Mesendoderm (in vitro differentiated cells): ENCODE measurements around the gene GPR68.

Experiments
- DNase-seq: peaks from one replicate; pipeline ENCODE4 v3.0.0; 2013
- H2AK5ac ChIP-seq: 2 replicates; pipeline ENCODE4 v1.6.1; 2013; ENCODE audit warnings: low read length, inconsistent platforms
- H2BK120ac ChIP-seq: 2 replicates; pipeline ENCODE4 v1.6.1; 2013; ENCODE audit warnings: low read depth, mild to moderate bottlenecking, low read length, moderate library complexity, mixed read lengths
- H2BK15ac ChIP-seq: replicated peaks from 2 replicates; pipeline ENCODE4 v1.6.1; 2013; ENCODE audit warnings: low read depth, mild to moderate bottlenecking, moderate library complexity
- H2BK5ac ChIP-seq: 2 replicates; pipeline ENCODE4 v1.6.1; 2013; ENCODE audit warnings: low read length, inconsistent platforms
- H3K18ac ChIP-seq: 2 replicates; pipeline ENCODE4 v1.6.1; 2013; ENCODE audit warnings: mild to moderate bottlenecking, low read length, mixed read lengths
- H3K23ac ChIP-seq: one replicate; pipeline ENCODE4 v1.6.1; 2013; ENCODE audit warnings: low read length
- H3K27ac ChIP-seq: 2 replicates; pipeline ENCODE4 v1.5.1; 2013; ENCODE audit warnings: low read depth, mild to moderate bottlenecking, inconsistent platforms, low read length, moderate library complexity
- H3K27me3 ChIP-seq: 2 replicates; pipeline ENCODE4 v1.6.1; 2013; ENCODE audit warnings: low read length, control low read depth, mild to moderate bottlenecking, inconsistent platforms; ENCODE audit not compliant: insufficient read depth, poor library complexity
- H3K36me3 ChIP-seq: 2 replicates; pipeline ENCODE4 v1.6.1; 2013; ENCODE audit warnings: low read length, inconsistent platforms; ENCODE audit not compliant: control insufficient read depth, insufficient read depth
- H3K4ac ChIP-seq: one replicate; pipeline ENCODE4 v1.6.1; 2013; ENCODE audit warnings: low read depth, mild to moderate bottlenecking, low read length, moderate library complexity
- H3K4me1 ChIP-seq: 2 replicates; pipeline ENCODE4 v1.6.1; 2013; ENCODE audit warnings: low read depth, low read length, inconsistent platforms; ENCODE audit not compliant: control insufficient read depth
- H3K4me2 ChIP-seq: 2 replicates; pipeline ENCODE4 v1.6.1; 2013; ENCODE audit warnings: low read length
- H3K4me3 ChIP-seq: 2 replicates; pipeline ENCODE4 v1.5.1; 2013; ENCODE audit warnings: mild to moderate bottlenecking, low read length
- H3K56ac ChIP-seq: one replicate; pipeline ENCODE4 v1.6.1; 2013; ENCODE audit warnings: low read length
- H3K79me1 ChIP-seq: 2 replicates; pipeline ENCODE4 v1.6.1; 2013; ENCODE audit warnings: low read length, inconsistent platforms
- H3K79me2 ChIP-seq: 2 replicates; pipeline ENCODE4 v1.6.1; 2013; ENCODE audit warnings: mild to moderate bottlenecking, low read length; ENCODE audit not compliant: control insufficient read depth, insufficient read depth
- H3K9ac ChIP-seq: 2 replicates; pipeline ENCODE4 v1.6.1; 2013; ENCODE audit warnings: low read length, inconsistent platforms
- H4K5ac ChIP-seq: one replicate; pipeline ENCODE4 v1.6.1; 2013; ENCODE audit warnings: low read length
- H4K8ac ChIP-seq: one replicate; pipeline ENCODE4 v1.6.1; 2013; ENCODE audit warnings: low read depth, mild to moderate bottlenecking, control low read depth, low read length, moderate library complexity
- WGBS: extraction: QIAGEN DNeasy Blood & Tissue Kit; methylation state at CpG from one replicate; pipeline ENCODE4 v1.1.7; 2013; ENCODE audit warnings: low lambda C conversion rate, missing lambda C conversion rate; ENCODE audit not compliant: insufficient coverage; ENCODE audit errors: extremely low coverage; 5-methylcytosine and 5-hydroxymethylcytosine counted together

The GPR68 gene

DNA sequence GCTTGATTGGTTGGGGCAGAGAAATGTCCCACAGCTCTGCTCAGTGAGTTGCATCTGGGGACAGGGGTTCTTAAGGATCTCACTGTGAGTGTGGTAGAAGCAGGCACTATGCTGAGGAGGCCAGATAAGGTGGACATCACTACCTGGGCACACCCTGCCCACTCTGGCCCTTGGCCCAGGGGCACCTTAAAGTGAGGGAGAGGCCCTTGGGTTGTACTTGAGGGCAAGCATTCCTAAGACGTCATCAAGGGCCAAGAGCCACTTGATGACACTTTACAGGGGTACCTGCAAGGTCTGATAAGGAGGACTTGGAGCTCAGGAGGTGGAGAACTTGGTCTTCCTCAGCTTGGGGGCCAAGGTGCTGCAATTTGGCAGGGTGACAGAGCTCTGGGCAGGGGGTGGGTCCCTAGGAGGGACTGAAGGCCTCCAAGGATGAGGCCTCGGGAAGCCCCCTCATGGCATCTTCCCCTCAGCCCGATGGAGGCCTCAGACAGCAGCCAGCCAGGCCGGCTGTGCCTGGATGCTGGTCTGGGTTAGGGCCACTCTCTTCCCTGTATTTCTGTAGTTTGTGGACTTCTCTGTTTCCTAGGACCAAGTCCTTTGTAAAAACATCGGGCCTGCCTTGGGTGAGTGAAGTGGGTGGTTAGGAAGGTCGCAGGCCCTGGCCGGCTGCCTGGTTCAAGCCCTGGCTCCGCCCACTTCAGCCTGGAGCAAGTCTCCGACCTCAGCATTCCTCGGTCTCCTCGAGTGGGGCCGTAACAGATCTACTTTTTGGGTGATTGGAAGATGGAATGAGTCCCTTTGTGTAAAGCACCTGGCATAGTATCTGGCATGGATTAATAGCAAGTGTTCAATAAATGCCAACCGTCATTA, 24.8 kb downstream of the GPR68 start:
- Histone ChIP-seq H2BK5ac (no peak overlapping the region), H3K79me1 (no peaks in the 10 kb centered on the region), H3K23ac (no peak overlapping the region), H2AK5ac (no peak overlapping the region), H3K4me3 (no peak overlapping the region), H3K79me2 (no peaks in the 10 kb centered on the region), H3K4me1 (no peaks in the 10 kb centered on the region), H3K18ac (no peak overlapping the region), H4K8ac (no peak overlapping the region), H3K56ac (no peak overlapping the region), H2BK15ac (no peak overlapping the region), H3K27ac (no peak overlapping the region), H2BK120ac (no peak overlapping the region), H3K9ac (no peak overlapping the region), H3K27me3 (no peaks in the 10 kb centered on the region), H4K5ac (no peak overlapping the region), H3K4me2 (no peak overlapping the region), H3K4ac (no peak overlapping the region), H3K36me3 (no peaks in the 10 kb centered on the region)
- no peak for DNase-seq
- no CpG with 5 or more reads among the region's 13 CpGs for WGBS

DNA sequence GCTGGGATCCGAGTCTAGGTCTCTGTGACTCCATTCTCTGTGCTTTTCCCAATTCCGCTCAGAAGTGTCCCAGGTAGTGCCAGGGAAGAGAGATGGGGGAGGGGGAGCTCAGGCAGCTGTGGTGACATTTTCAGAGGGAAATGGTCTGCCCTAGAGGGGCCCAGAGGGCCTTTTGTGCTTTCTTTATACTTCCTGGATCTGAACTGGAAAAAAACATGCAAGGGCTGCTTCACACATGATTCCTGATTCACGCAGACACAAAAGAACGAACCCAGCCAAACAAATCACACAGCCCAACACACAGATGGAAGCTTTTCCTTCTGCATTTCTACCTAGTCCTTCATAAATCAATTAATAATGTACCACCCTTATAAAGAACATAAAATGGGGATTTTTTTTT, 26.5 kb downstream of the GPR68 start:
- no peak overlapping the region for H4K5ac ChIP-seq
- no peaks in the 10 kb centered on the region for H3K27me3 ChIP-seq
- no peak overlapping the region for H2BK120ac ChIP-seq
- no peak overlapping the region for H4K8ac ChIP-seq
- no peak overlapping the region for H3K18ac ChIP-seq
- H3K4me3 ChIP-seq, result no peak overlapping the region
- no peak overlapping the region for H3K56ac ChIP-seq
- H3K79me2 ChIP-seq, result no peaks in the 10 kb centered on the region
- H3K79me1 ChIP-seq, result no peaks in the 10 kb centered on the region
- H2BK15ac ChIP-seq, result no peak overlapping the region
- no peaks in the 10 kb centered on the region for H3K36me3 ChIP-seq
- H3K4ac ChIP-seq, result no peak overlapping the region
- no peak overlapping the region for H3K9ac ChIP-seq
- no peaks in the 10 kb centered on the region for H3K4me1 ChIP-seq
- no peak overlapping the region for H2BK5ac ChIP-seq
- H3K4me2 ChIP-seq, result no peak overlapping the region
- DNase-seq, result no peak
- no peak overlapping the region for H3K23ac ChIP-seq
- H3K27ac ChIP-seq, result no peak overlapping the region
- WGBS, result no CpG with 5 or more reads among the region's 4 CpGs
- no peak overlapping the region for H2AK5ac ChIP-seq

DNA sequence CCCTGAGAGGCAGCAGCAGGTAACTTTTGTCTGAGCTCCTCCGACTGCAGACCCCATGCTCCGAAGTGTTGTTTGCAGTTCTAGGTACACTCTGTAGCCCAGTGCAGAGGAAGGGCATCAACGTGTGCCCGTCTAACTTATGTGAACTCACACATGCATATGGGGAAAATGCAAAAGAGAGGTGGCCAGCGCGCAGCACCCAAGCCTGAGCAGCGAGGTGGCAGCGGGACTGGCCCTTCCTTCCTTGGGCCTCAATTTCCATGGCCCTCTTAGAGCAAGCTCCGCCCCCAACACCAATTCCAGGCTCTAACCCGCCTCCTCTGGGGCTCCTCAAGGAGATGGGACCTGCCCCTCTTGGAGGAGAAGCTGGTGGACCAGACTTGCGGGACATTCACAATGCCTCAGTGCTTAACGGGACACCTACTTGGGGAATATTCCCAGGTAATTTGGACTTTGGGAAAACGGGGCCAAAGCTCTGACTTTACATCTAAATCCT, 27.7 kb downstream of the GPR68 start:
- Histone ChIP-seq H3K36me3 (no peaks in the 10 kb centered on the region), H3K79me2 (no peaks in the 10 kb centered on the region), H3K4ac (no peak overlapping the region), H2BK120ac (no peak overlapping the region), H3K79me1 (no peaks in the 10 kb centered on the region), H3K4me1 (no peaks in the 10 kb centered on the region), H3K56ac (no peak overlapping the region), H4K8ac (no peak overlapping the region), H2BK15ac (no peak overlapping the region), H3K4me2 (no peak overlapping the region), H3K27me3 (no peaks in the 10 kb centered on the region), H3K18ac (no peak overlapping the region), H3K27ac (no peak overlapping the region), H3K23ac (no peak overlapping the region), H3K9ac (no peak overlapping the region), H3K4me3 (no peak overlapping the region), H4K5ac (no peak overlapping the region), H2AK5ac (no peak overlapping the region), H2BK5ac (no peak overlapping the region)
- no CpG with 5 or more reads among the region's 13 CpGs for WGBS
- no peak for DNase-seq

DNA sequence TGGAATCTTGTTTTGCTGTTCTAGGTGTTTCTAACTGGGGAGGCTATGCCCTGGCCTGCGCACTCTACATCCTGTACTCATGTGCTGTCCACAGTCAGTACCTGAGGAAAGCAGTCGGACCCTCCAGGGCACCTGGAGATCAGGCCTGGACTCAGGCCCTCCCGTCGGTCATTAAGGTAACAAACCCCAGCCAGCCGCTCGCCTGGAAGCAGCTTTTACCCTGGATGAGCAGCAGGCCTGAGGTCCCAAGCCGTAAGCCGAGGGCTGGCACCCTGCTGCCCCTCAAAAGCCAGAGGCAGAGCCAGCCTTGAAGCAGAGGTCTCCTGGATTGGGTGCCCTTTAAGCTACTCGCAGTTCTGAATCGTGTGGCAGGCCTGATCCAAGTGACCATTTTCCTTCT, 29.1 kb downstream of the GPR68 start:
- H3K27me3 ChIP-seq, result no peaks in the 10 kb centered on the region
- DNase-seq, result no peak
- H2BK15ac ChIP-seq, result no peak overlapping the region
- no peak overlapping the region for H3K4me2 ChIP-seq
- H3K56ac ChIP-seq, result no peak overlapping the region
- no peak overlapping the region for H3K4me3 ChIP-seq
- H3K18ac ChIP-seq, result no peak overlapping the region
- H4K8ac ChIP-seq, result no peak overlapping the region
- no peak overlapping the region for H2BK120ac ChIP-seq
- H2AK5ac ChIP-seq, result no peak overlapping the region
- H3K4ac ChIP-seq, result no peak overlapping the region
- H3K27ac ChIP-seq, result no peak overlapping the region
- H3K9ac ChIP-seq, result no peak overlapping the region
- no peaks in the 10 kb centered on the region for H3K79me1 ChIP-seq
- no peak overlapping the region for H4K5ac ChIP-seq
- WGBS, result no CpG with 5 or more reads among the region's 10 CpGs
- H3K36me3 ChIP-seq, result no peaks in the 10 kb centered on the region
- H2BK5ac ChIP-seq, result no peak overlapping the region
- no peak overlapping the region for H3K23ac ChIP-seq
- no peaks in the 10 kb centered on the region for H3K79me2 ChIP-seq
- no peaks in the 10 kb centered on the region for H3K4me1 ChIP-seq

DNA sequence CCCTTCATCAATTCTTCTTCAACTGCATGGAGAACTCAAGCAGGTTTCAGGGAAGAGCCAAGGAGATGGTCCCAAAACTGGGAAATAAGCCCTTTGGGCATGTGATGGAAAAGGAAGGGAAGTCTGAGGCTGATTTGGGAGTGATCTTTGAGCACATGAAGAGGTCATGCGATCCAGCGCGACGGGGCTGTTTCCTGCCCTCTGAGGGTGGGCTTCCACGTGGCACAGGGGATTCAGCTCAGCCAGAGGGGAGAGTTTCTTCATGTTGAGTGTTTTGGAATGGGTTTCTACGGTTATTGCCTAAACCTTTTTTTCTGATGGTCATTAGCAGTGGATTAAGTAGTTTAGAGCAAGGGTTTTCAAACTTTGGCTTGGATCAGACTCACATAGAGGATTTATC, 30.2 kb downstream of the GPR68 start:
- Histone ChIP-seq H4K8ac (no peak overlapping the region), H3K79me2 (no peaks in the 10 kb centered on the region), H2BK5ac (no peak overlapping the region), H3K27me3 (no peaks in the 10 kb centered on the region), H4K5ac (no peak overlapping the region), H2AK5ac (no peak overlapping the region), H3K56ac (no peak overlapping the region), H3K9ac (no peak overlapping the region), H3K23ac (no peak overlapping the region), H3K27ac (no peak overlapping the region), H2BK15ac (no peak overlapping the region), H2BK120ac (no peak overlapping the region), H3K4me2 (no peak overlapping the region), H3K4ac (no peak overlapping the region), H3K79me1 (no peaks in the 10 kb centered on the region), H3K4me3 (no peak overlapping the region), H3K36me3 (no peaks in the 10 kb centered on the region), H3K18ac (no peak overlapping the region), H3K4me1 (no peaks in the 10 kb centered on the region)
- DNase-seq, result no peak
- no CpG with 5 or more reads among the region's 6 CpGs for WGBS

DNA sequence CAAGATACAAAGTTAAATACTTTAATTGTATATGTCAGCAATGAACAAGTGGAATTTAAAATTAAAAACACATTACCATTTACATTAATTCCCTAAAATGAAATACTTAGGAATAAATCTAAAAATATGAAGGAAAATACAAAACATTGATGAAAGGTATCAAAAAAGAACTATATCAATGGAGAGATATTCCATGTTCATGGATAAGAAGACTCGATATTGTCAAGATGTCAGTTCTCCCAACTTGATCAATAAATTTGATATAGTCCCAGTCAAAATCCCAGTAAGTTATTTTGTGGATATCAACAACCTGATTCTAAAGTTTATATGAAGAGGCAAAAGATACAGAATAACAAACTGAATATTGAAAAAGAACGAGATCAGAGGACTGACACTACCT, 33.5 kb downstream of the GPR68 start:
- Histone ChIP-seq H3K79me2 (no peaks in the 10 kb centered on the region), H3K79me1 (no peaks in the 10 kb centered on the region), H3K18ac (no peak overlapping the region), H3K4me3 (no peak overlapping the region), H4K5ac (no peak overlapping the region), H3K4me1 (no peaks in the 10 kb centered on the region), H2AK5ac (no peak overlapping the region), H3K27me3 (no peaks in the 10 kb centered on the region), H3K36me3 (no peaks in the 10 kb centered on the region), H3K23ac (no peak overlapping the region), H3K27ac (no peak overlapping the region), H4K8ac (no peak overlapping the region), H3K4me2 (no peak overlapping the region), H2BK120ac (no peak overlapping the region), H3K9ac (no peak overlapping the region), H3K4ac (no peak overlapping the region), H2BK15ac (no peak overlapping the region), H3K56ac (no peak overlapping the region), H2BK5ac (no peak overlapping the region)
- no CpG with 5 or more reads among the region's 2 CpGs for WGBS
- DNase-seq, result no peak
